Epithelial cell of proximal tubule (primary cell): ENCODE results near the gene CHD1L. TPM values are rescaled to one million over a fixed set of nuclear protein-coding genes. Genes with fewer than 3 reads are reported as not detected.

ENCODE experiments used
- DNase-seq: peaks from one replicate; pipeline ENCODE4 v3.0.0-alpha.2; 2011; ENCODE audit warnings: low read depth
- H3K4me3 ChIP-seq: 2 replicates; pipeline ENCODE4 v1.5.1; 2011; ENCODE audit warnings: low read depth, mild to moderate bottlenecking, low read length
- total RNA-seq: library from RNA; depleted of rRNA; stranded (reverse); fragments of >200 nt; gene quantifications from 2 replicates; pipeline ENCODE4 v1.2.3, GENCODE V29; 2015
- TF ChIP-seq, protein P1 (sequence below): conservative IDR thresholded peaks from 2 replicates; pipeline ENCODE4 v1.5.1; 2012; ENCODE audit warnings: low read depth, mild to moderate bottlenecking, low read length

CHD1L gene
- total RNA-seq, 1 donor from 2014 or later: 28.0 TPM

DNA sequence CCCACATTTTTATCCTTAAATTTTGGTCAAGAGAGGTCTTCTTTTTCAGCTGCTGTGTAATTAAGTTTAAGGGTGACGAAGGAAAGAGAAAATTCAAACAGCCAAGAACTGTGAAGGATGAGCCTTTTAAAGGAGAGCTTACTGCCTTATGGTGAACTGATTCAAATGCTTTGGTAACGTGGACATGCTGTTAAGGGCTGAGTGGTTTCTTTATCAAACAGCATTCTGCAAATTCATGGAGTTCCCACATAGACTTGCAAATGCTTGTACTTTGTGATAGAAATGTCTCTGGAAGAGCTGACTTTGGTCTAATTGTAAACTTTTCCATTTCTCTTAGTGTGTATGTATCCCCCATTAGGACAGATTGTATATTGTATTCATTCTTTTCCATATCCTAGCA lies 93.8 kb downstream of the CHD1L start:
- no peak for DNase-seq
- TF ChIP-seq, protein P1, sequence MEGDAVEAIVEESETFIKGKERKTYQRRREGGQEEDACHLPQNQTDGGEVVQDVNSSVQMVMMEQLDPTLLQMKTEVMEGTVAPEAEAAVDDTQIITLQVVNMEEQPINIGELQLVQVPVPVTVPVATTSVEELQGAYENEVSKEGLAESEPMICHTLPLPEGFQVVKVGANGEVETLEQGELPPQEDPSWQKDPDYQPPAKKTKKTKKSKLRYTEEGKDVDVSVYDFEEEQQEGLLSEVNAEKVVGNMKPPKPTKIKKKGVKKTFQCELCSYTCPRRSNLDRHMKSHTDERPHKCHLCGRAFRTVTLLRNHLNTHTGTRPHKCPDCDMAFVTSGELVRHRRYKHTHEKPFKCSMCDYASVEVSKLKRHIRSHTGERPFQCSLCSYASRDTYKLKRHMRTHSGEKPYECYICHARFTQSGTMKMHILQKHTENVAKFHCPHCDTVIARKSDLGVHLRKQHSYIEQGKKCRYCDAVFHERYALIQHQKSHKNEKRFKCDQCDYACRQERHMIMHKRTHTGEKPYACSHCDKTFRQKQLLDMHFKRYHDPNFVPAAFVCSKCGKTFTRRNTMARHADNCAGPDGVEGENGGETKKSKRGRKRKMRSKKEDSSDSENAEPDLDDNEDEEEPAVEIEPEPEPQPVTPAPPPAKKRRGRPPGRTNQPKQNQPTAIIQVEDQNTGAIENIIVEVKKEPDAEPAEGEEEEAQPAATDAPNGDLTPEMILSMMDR: no peak
- H3K4me3 ChIP-seq: no peak overlapping the region

DNA sequence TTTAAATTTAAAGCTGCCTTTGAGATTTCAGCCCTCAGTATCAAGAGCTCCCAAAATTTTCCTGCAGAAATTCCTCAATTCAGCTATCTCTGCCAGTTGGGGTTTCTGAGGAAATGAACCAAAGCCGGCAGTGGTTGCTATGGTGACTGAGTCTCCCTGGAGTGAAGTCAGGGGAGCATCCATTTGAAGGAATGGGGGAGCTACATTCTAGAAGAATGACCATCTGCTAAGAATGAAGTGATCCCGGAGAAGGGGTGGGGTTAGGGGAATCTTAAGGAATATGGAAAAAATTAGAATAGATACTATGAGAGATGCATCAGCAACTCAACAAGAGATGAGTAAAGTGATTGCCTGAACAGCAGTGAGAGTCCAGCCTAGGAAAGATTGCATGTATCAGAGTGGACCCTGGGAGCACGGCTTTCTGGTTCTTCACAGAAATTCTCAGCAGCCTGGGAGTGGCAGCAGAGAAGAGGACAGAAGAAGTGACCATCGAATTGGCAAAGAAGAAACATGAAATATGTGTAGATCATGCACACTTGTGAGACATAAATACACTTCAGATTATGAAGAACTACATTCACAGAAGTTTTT lies 94.7 kb downstream of the CHD1L start:
- no peak for DNase-seq

GRCh38 chr1:147338571-147338970 lies 96.1 kb downstream of the CHD1L start:
- no peak for DNase-seq
- H3K4me3 ChIP-seq: no peak overlapping the region
- TF ChIP-seq, protein P1: no peak

More for the DNA sequence above, 94.7 kb downstream of the CHD1L start:
- no peak overlapping the region for H3K4me3 ChIP-seq
- TF ChIP-seq, protein P1: no peak

DNA sequence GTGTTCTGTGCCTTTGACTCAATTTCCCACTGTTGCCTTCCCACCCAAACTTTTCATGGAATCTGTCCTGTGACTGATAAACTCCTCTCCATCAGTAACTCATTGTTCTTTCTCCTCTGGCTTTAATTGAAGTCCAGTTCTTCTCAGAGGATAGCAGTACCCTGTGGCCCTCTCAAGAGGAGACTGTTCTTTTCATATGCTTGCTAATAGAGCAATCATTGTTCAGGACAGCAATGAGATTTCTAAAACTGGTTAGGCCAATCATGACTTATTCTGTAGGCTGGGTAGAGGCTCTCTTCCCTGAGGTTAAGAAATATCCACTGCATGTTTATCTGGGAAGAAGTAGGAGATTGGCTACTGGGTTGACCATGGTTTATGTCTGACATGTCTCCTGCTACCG lies 98.8 kb downstream of the CHD1L start:
- H3K4me3 ChIP-seq: no peak overlapping the region
- DNase-seq: no peak
- TF ChIP-seq, protein P1: no peak

Other genes starting within 250 kb of the CHD1L start
- 8.0 and 8.1 TPM in 2 replicates for gene PRKAB2, start 70.2 kb upstream of the CHD1L start, total RNA-seq
- 0.29 and 1.0 TPM in 2 replicates for gene FMO5, start 17.3 kb upstream of the CHD1L start, total RNA-seq